Common myeloid progenitor, CD34-positive (primary cell): ENCODE measurements around the gene SIGLEC6.

Source experiments
- CTCF ChIA-PET: fragments of 350-600 bp; sonication (Branson Sonifier 250); formaldehyde crosslinking; loops from one replicate; lab custom pipeline; 2021; ENCODE audit warnings: antibody characterized with exemption; lab: Charles Lee
- POLR2A ChIA-PET: fragments of 350-600 bp; sonication (Branson Sonifier 250); formaldehyde crosslinking; loops from one replicate; lab custom pipeline; 2021; ENCODE audit warnings: antibody characterized with exemption; lab: Charles Lee
- DNase-seq, 3 donors: peaks; one replicate each; pipeline versions ENCODE4 v3.0.0 to v3.0.0-alpha.2; 2013
- H3K27ac ChIP-seq, 2 experiments: 1 replicate in 1 of 2; 2 replicates in 1 of 2; pipeline ENCODE4 v1.7.0; 2013; ENCODE audit warnings: inconsistent platforms in 2 of 2, low read length in 2 of 2, mild to moderate bottlenecking in 2 of 2, low read depth in 1 of 2, moderate library complexity in 1 of 2; ENCODE audit not compliant: severe bottlenecking in 2 of 2, insufficient read depth in 1 of 2, poor library complexity in 1 of 2
- H3K27me3 ChIP-seq, 5 experiments: replicated peaks in 2 of 5; 1 replicate in 3 of 5; 2 replicates in 2 of 5; pipeline versions ENCODE4 v1.6.1 to v1.7.0; 2013; ENCODE audit warnings: low read length in 4 of 5, mild to moderate bottlenecking in 2 of 5, moderate library complexity in 2 of 5, inconsistent platforms in 1 of 5; ENCODE audit not compliant: insufficient read depth in 5 of 5, control insufficient read depth in 4 of 5
- H3K36me3 ChIP-seq, 4 experiments: 1 replicate in 2 of 4; 2 replicates in 2 of 4; pipeline versions ENCODE4 v1.6.1 to v1.7.0; 2013; ENCODE audit warnings: low read length in 3 of 4, control low read depth in 1 of 4, mild to moderate bottlenecking in 1 of 4; ENCODE audit not compliant: control insufficient read depth in 4 of 4, insufficient read depth in 4 of 4
- H3K4me1 ChIP-seq, 4 experiments: 1 replicate in 3 of 4; 2 replicates in 1 of 4; pipeline versions ENCODE4 v1.6.1 to v1.7.1; 2013; ENCODE audit warnings: low read length in 3 of 4, mild to moderate bottlenecking in 3 of 4, control low read depth in 1 of 4, inconsistent platforms in 1 of 4, moderate library complexity in 1 of 4; ENCODE audit not compliant: control insufficient read depth in 4 of 4, insufficient read depth in 4 of 4; ENCODE audit errors: control extremely low read depth in 1 of 4
- H3K4me3 ChIP-seq, 7 experiments: 1 replicate in 4 of 7; 2 replicates in 3 of 7; pipeline versions ENCODE4 v1.5.1 to v1.7.0; 2013; ENCODE audit warnings: mild to moderate bottlenecking in 7 of 7, low read length in 6 of 7, moderate library complexity in 6 of 7, inconsistent platforms in 2 of 7, low read depth in 2 of 7, control low read depth in 1 of 7; ENCODE audit not compliant: insufficient read depth in 4 of 7, control insufficient read depth in 1 of 7; ENCODE audit errors: extremely low read depth in 1 of 7
- H3K9me3 ChIP-seq, 5 experiments: 1 replicate in 4 of 5; 2 replicates in 1 of 5; pipeline versions ENCODE4 v1.6.1 to v1.7.1; 2013; ENCODE audit warnings: low read length in 4 of 5, mild to moderate bottlenecking in 2 of 5, inconsistent platforms in 1 of 5, low read depth in 1 of 5, moderate library complexity in 1 of 5; ENCODE audit not compliant: control insufficient read depth in 4 of 5, insufficient read depth in 2 of 5; ENCODE audit errors: control extremely low read depth in 1 of 5
- WGBS: methylation state at CpG from one replicate; pipeline ENCODE4 v1.1.5; 2013; ENCODE audit not compliant: insufficient coverage; 5-methylcytosine and 5-hydroxymethylcytosine counted together

The SIGLEC6 gene

GRCh38 chr19:51497666-51498065, 33.8 kb downstream of the SIGLEC6 start:
- Histone ChIP-seq H3K27ac (no peak overlapping the region), H3K36me3 (no peaks in the 10 kb centered on the region), H3K9me3 (no peaks in the 10 kb centered on the region), H3K4me3 (no peak overlapping the region), H3K27me3 (no peaks in the 10 kb centered on the region), H3K4me1 (peaks cover 1 to 38% (median 29%) of the 10 kb centered on the region in 4 experiments)
- POLR2A ChIA-PET, result no interaction called here
- CTCF ChIA-PET, result interaction anchor here (0.7 kb wide), 1 partner anchor 12 kb away, joined by 3 read pairs; no protein-coding TSS in a partner anchor
- DNase-seq, result no peak
- 33% methylated on average over 1 of the region's 3 CpGs for WGBS

- WGBS, result 0% methylated on average over 2 of the region's 2 CpGs
- ChIA-PET POLR2A (no interaction called here), CTCF (no interaction called here)
- Histone ChIP-seq H3K36me3 (no peaks in the 10 kb centered on the region), H3K9me3 (no peaks in the 10 kb centered on the region), H3K4me1 (peaks cover 1 to 17% (median 7%) of the 10 kb centered on the region in 4 experiments), H3K27ac (no peak overlapping the region), H3K4me3 (no peak overlapping the region), H3K27me3 (peaks cover 0 to 12% (median 0%) of the 10 kb centered on the region in 5 experiments)
- no peak for DNase-seq
Observed at GRCh38 chr19:51493776-51494175, 37.7 kb downstream of the SIGLEC6 start.

GRCh38 chr19:51491586-51491985, 39.9 kb downstream of the SIGLEC6 start:
- 100% methylated on average over 3 of the region's 7 CpGs for WGBS
- ChIA-PET CTCF (no interaction called here), POLR2A (no interaction called here)
- Histone ChIP-seq H3K4me3 (no peak overlapping the region), H3K27ac (no peak overlapping the region), H3K27me3 (peaks cover 0 to 12% (median 0%) of the 10 kb centered on the region in 5 experiments), H3K4me1 (peaks cover 1 to 17% (median 7%) of the 10 kb centered on the region in 4 experiments), H3K9me3 (no peaks in the 10 kb centered on the region), H3K36me3 (no peaks in the 10 kb centered on the region)
- no peak for DNase-seq

GRCh38 chr19:51490676-51491075, 40.8 kb downstream of the SIGLEC6 start:
- DNase-seq, result no peak
- Histone ChIP-seq H3K4me3 (no peak overlapping the region), H3K36me3 (no peaks in the 10 kb centered on the region), H3K9me3 (no peaks in the 10 kb centered on the region), H3K27ac (no peak overlapping the region), H3K4me1 (peaks cover 1 to 17% (median 7%) of the 10 kb centered on the region in 4 experiments), H3K27me3 (peaks cover 0 to 12% (median 0%) of the 10 kb centered on the region in 5 experiments)
- WGBS, result 48% methylated on average over 13 of the region's 14 CpGs
- ChIA-PET CTCF (no interaction called here), POLR2A (no interaction called here)

- H3K36me3 ChIP-seq, result no peaks in the 10 kb centered on the region
- POLR2A ChIA-PET, result no interaction called here
- CTCF ChIA-PET, result interaction anchor here (0.9 kb wide), 1 partner anchor 46 kb away, joined by 4 read pairs; no protein-coding TSS in a partner anchor
- H3K27ac ChIP-seq, result no peak overlapping the region
- no peaks in the 10 kb centered on the region for H3K9me3 ChIP-seq
- peaks cover 1 to 15% (median 7%) of the 10 kb centered on the region in 4 experiments for H3K4me1 ChIP-seq
- 69% methylated on average over 1 of the region's 2 CpGs for WGBS
- H3K27me3 ChIP-seq, result peaks cover 0 to 16% (median 4%) of the 10 kb centered on the region in 5 experiments
- H3K4me3 ChIP-seq, result no peak overlapping the region
- DNase-seq, result no peak
Observed at GRCh38 chr19:51489113-51489512, 42.4 kb downstream of the SIGLEC6 start.

GRCh38 chr19:51488491-51488890, 43.0 kb downstream of the SIGLEC6 start:
- Histone ChIP-seq H3K36me3 (no peaks in the 10 kb centered on the region), H3K27me3 (peaks cover 0 to 18% (median 8%) of the 10 kb centered on the region in 5 experiments), H3K27ac (no peak overlapping the region), H3K4me3 (no peak overlapping the region), H3K9me3 (no peaks in the 10 kb centered on the region), H3K4me1 (peaks cover under 1 to 9% (median 3%) of the 10 kb centered on the region in 4 experiments)
- DNase-seq, result no peak
- WGBS, result 100% methylated on average over 2 of the region's 3 CpGs
- CTCF ChIA-PET, result interaction anchor here (0.9 kb wide), 1 partner anchor 46 kb away, joined by 4 read pairs; no protein-coding TSS in a partner anchor
- POLR2A ChIA-PET, result no interaction called here

- H3K27me3 ChIP-seq, result peaks cover 0 to 31% (median 11%) of the 10 kb centered on the region in 5 experiments
- no peak for DNase-seq
- no peak overlapping the region for H3K27ac ChIP-seq
- no peaks in the 10 kb centered on the region for H3K36me3 ChIP-seq
- ChIA-PET CTCF (interaction anchor here (1.1 to 1.4 kb wide), 3 partner anchors 15 to 28 kb away, joined by 3 to 4 read pairs (median 4); no protein-coding TSS in a partner anchor), POLR2A (interaction anchor here (0.6 kb wide), 1 partner anchor 22 kb away, joined by 4 read pairs; no protein-coding TSS in a partner anchor)
- H3K9me3 ChIP-seq, result no peaks in the 10 kb centered on the region
- 89% methylated on average over 5 of the region's 5 CpGs for WGBS
- no peak overlapping the region for H3K4me3 ChIP-seq
- no peaks in the 10 kb centered on the region for H3K4me1 ChIP-seq
Observed at GRCh38 chr19:51485960-51486660, 45.4 kb downstream of the SIGLEC6 start.
